OCI-LY7 (cell line): ENCODE data around the gene TET3.

Source experiments
- CTCF ChIP-seq: fragments of 200-600 bp; sonication (generic); conservative IDR thresholded peaks from 2 replicates; pipeline ENCODE4 v1.5.1; 2014; ENCODE audit warnings: mild to moderate bottlenecking, antibody characterized with exemption, low read length, moderate library complexity, mixed read lengths
- EZH2phosphoT487 ChIP-seq: fragments of 200-600 bp; sonication (generic); IDR thresholded peaks from 2 replicates; pipeline ENCODE4 v1.6.1; 2018; ENCODE audit warnings: low read depth, borderline replicate concordance, mild to moderate bottlenecking, mixed run types, antibody characterized with exemption, low read length, moderate library complexity, mixed read lengths

- TF ChIP-seq CTCF (no peak), EZH2phosphoT487 (no peak)
These were observed 47.4 kb upstream of the TET3 start for GRCh38 chr2:73937103-73937885.
